GM18502 (cell line): ENCODE data around the gene ETFRF1.
A peak's percentile ranks its signal among the peaks of the same experiment; 100 is the strongest.

Experiments used
- ATAC-seq: cut with Tn5 transposase; IDR thresholded peaks from one replicate; pipeline ENCODE4 v1.9.1; 2021; ENCODE audit warnings: mild to moderate bottlenecking; ENCODE audit not compliant: unreplicated experiment, poor library complexity

The ETFRF1 gene

GRCh38 chr12:25208554-25208953 lies 13.5 kb downstream of the ETFRF1 start:
- no peak for ATAC-seq

- ATAC-seq = no peak
Observed at GRCh38 chr12:25213338-25213737, 18.3 kb downstream of the ETFRF1 start.

- no peak for ATAC-seq
Observed at GRCh38 chr12:25236190-25236589, 41.2 kb downstream of the ETFRF1 start.

- no peak for ATAC-seq
Observed at GRCh38 chr12:25236626-25237025, 41.6 kb downstream of the ETFRF1 start.

- ATAC-seq = peak; percentile 50
Observed at GRCh38 chr12:25241167-25242020, 46.4 kb downstream of the ETFRF1 start.

- ATAC-seq = no peak
Observed at GRCh38 chr12:25242981-25243679, 48.1 kb downstream of the ETFRF1 start.

- ATAC-seq = no peak
Observed at GRCh38 chr12:25243680-25243990, 48.6 kb downstream of the ETFRF1 start.

- ATAC-seq = no peak
Observed at GRCh38 chr12:25245491-25245890, 50.5 kb downstream of the ETFRF1 start.

- ATAC-seq = no peak
Observed at GRCh38 chr12:25248137-25248536, 53.1 kb downstream of the ETFRF1 start.

GRCh38 chr12:25248732-25249131 lies 53.7 kb downstream of the ETFRF1 start:
- no peak for ATAC-seq

GRCh38 chr12:25249931-25250738 lies 55.1 kb downstream of the ETFRF1 start:
- ATAC-seq = peak; percentile 38

GRCh38 chr12:25250744-25251730 lies 56.0 kb downstream of the ETFRF1 start, which contains the start of gene KRAS:
KRAS (minus strand) TSS chr12:25250929.
- peak; percentile 84 for ATAC-seq

- ATAC-seq = no peak
Observed at GRCh38 chr12:25251769-25252168, 56.7 kb downstream of the ETFRF1 start.

GRCh38 chr12:25252946-25253345 lies 57.9 kb downstream of the ETFRF1 start:
- ATAC-seq = no peak

GRCh38 chr12:25253371-25254068 lies 58.5 kb downstream of the ETFRF1 start:
- ATAC-seq = peak; percentile 17

GRCh38 chr12:25254271-25254880 lies 59.3 kb downstream of the ETFRF1 start:
- ATAC-seq = no peak
